Measurements from ENCODE around the gene GCNT4. TPM values are rescaled to one million over a fixed set of nuclear protein-coding genes. Genes with fewer than 3 reads are reported as not detected.

Gene GCNT4, protein sequence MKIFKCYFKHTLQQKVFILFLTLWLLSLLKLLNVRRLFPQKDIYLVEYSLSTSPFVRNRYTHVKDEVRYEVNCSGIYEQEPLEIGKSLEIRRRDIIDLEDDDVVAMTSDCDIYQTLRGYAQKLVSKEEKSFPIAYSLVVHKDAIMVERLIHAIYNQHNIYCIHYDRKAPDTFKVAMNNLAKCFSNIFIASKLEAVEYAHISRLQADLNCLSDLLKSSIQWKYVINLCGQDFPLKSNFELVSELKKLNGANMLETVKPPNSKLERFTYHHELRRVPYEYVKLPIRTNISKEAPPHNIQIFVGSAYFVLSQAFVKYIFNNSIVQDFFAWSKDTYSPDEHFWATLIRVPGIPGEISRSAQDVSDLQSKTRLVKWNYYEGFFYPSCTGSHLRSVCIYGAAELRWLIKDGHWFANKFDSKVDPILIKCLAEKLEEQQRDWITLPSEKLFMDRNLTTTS
- total RNA-seq, result 1.5 and 4.2 TPM in 2 replicates

DNA sequence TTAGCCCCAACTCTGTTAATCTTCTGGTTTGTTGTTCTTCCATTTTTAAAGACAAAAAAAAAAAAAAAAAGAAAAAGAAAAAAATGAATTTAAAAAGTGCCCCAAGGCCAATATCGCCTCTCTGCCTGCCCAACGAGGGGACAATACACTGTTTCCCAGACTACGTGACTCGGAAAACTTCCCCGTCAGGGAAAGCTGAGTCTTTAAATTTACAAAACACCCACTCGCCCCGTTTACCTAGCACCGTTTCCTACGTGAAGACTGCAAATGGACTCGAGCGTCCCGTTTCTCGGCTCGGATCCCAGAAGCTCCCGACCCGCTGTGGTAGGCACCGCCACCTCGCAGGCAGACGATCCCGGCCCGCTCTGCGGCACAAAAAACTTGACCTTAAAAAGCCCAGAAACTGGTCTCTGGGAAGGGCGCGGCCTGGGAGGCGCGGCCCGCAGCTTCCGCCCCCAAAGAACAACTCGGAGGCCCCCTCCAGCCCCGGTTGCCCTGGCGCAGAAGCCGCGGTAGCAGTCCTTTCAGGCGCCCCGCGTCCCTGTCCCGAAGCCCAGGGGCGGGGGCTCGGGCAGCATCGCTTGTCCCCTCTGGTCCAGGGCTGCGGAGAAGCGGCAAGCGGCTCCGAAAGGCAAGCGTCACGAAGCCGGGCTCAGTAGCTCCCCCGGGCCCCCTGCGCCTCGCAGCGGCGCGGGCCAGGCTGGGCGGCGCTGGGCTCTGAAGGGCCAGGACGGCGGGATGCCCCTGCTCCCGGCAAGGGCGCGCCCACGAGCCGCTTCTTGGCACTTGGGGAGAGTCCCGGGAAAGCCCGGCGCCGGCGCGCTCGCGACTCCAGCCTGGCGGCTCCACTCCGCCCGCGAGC lies at the start of gene GCNT4:
Gene GCNT4 (minus strand): TSS at position 367 of the 862 bp plus-strand sequence. CDS start 22,521 bp downstream, outside the sequence.

Other genes starting within 250 kb of the GCNT4 start
- 0.19 and 0.28 TPM in 2 replicates for gene FAM169A, start 186.2 kb downstream of the GCNT4 start, total RNA-seq
- gene ANKRD31, start 184.3 kb upstream of the GCNT4 start, total RNA-seq, result 0.19 and 0.28 TPM in 2 replicates